Keratinocyte (primary cell): Measurements from ENCODE around the gene OTOGL.
"Not testable (repeated sequence)": the region's sequence is repeated elsewhere in the genome, so short reads cannot be mapped to it uniquely, and the experiment has no call there.

ENCODE experiments used
- EZH2 ChIP-seq: IDR thresholded peaks from one replicate; pipeline ENCODE4 v1.6.1; 2012; ENCODE audit warnings: inconsistent platforms, mild to moderate bottlenecking, low read length, moderate library complexity
- TF ChIP-seq, protein P1 (sequence below), 3 experiments: IDR thresholded peaks in 1 of 3; conservative IDR thresholded peaks in 1 of 3; optimal IDR thresholded peaks in 1 of 3; 2 replicates in 2 of 3; 3 replicates in 1 of 3; pipeline versions ENCODE3 to v1.5.1; 2011; ENCODE audit warnings: low read length in 3 of 3, mild to moderate bottlenecking in 3 of 3, moderate library complexity in 2 of 3, control low read depth in 1 of 3, inconsistent platforms in 1 of 3; ENCODE audit not compliant: insufficient read depth in 2 of 3; ENCODE audit errors: extremely low read depth in 1 of 3

DNA sequence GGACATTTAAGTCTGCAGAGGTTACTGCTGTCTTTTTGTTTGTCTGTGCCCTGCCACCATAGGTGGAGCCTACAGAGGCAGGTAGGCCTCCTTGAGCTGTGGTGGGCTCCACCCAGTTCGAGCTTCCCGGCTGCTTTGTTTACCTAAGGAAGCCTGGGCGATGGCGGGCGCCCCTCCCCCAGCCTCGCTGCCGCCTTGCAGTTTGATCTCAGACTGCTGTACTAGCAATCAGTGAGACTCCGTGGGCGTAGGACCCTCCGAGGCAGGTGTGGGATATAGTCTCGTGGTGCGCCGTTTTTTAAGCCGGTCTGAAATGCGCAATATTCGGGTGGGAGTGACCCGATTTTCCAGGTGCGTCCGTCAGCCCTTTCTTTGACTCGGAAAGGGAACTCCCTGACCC lies 150.2 kb downstream of the OTOGL start:
- TF ChIP-seq, protein P1, sequence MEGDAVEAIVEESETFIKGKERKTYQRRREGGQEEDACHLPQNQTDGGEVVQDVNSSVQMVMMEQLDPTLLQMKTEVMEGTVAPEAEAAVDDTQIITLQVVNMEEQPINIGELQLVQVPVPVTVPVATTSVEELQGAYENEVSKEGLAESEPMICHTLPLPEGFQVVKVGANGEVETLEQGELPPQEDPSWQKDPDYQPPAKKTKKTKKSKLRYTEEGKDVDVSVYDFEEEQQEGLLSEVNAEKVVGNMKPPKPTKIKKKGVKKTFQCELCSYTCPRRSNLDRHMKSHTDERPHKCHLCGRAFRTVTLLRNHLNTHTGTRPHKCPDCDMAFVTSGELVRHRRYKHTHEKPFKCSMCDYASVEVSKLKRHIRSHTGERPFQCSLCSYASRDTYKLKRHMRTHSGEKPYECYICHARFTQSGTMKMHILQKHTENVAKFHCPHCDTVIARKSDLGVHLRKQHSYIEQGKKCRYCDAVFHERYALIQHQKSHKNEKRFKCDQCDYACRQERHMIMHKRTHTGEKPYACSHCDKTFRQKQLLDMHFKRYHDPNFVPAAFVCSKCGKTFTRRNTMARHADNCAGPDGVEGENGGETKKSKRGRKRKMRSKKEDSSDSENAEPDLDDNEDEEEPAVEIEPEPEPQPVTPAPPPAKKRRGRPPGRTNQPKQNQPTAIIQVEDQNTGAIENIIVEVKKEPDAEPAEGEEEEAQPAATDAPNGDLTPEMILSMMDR (optimal IDR thresholded peaks at IDR 0.05 in 1 of 3, IDR thresholded peaks at IDR 0.05 in 1 of 3, conservative IDR thresholded peaks at IDR 0.05 in 1 of 3; ENCODE audit: extremely low read depth in 1 of 3, insufficient read depth in 2 of 3, low read length in 3 of 3), result not testable (repeated sequence)
- TF ChIP-seq EZH2, result not testable (repeated sequence)
